H1 (cell line): ENCODE data around the gene MX1.

Experiments
- GABPA ChIP-seq: IDR thresholded peaks from 2 replicates; pipeline ENCODE4 v1.6.1; 2011; ENCODE audit warnings: mild to moderate bottlenecking, low read length, moderate library complexity, borderline replicate concordance; ENCODE audit not compliant: insufficient read depth
- POLR2A ChIP-seq, 2 experiments: IDR thresholded peaks; 1 replicate in 1 of 2; 2 replicates in 1 of 2; pipeline ENCODE4 v1.6.1; 2011; ENCODE audit warnings: low read depth in 2 of 2, low read length in 2 of 2, mild to moderate bottlenecking in 2 of 2; ENCODE audit errors: control extremely low read depth in 1 of 2
- USF2 ChIP-seq: IDR thresholded peaks from 2 replicates; pipeline ENCODE4 v1.6.1; 2011; ENCODE audit warnings: low read length, improper control_type of control experiment

DNA sequence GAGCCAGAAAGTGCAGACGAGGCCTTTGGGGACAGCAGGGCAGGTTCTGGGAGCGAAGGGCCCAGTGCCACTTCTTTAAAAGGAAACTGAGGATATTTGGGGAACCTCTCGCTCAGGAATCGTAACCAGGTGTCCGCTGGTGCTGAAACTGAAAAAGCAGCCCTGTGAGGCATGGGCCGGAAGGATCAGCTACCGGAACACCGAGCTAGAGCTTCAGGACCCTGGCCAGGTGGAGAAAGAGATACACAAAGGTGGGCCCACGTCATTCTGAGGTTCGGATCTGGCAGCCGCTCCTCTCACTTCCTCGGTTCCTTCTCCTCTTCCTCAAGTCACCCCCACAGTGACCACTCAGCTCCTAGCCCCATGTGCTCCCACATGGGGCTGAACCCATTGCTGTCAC lies 46.1 kb upstream of the MX1 start:
- TF ChIP-seq USF2 (no peak), GABPA (no peak), POLR2A (IDR thresholded peaks at IDR 0.05; ENCODE audit: control extremely low read depth in 1 of 2, low read depth in 2 of 2, low read length in 2 of 2) (no peak)
